Measurements from ENCODE around the gene TRA2A.
"Not testable (repeated sequence)": the region's sequence is repeated elsewhere in the genome, so short reads cannot be mapped to it uniquely, and the experiment has no call there.

TRA2A gene

DNA sequence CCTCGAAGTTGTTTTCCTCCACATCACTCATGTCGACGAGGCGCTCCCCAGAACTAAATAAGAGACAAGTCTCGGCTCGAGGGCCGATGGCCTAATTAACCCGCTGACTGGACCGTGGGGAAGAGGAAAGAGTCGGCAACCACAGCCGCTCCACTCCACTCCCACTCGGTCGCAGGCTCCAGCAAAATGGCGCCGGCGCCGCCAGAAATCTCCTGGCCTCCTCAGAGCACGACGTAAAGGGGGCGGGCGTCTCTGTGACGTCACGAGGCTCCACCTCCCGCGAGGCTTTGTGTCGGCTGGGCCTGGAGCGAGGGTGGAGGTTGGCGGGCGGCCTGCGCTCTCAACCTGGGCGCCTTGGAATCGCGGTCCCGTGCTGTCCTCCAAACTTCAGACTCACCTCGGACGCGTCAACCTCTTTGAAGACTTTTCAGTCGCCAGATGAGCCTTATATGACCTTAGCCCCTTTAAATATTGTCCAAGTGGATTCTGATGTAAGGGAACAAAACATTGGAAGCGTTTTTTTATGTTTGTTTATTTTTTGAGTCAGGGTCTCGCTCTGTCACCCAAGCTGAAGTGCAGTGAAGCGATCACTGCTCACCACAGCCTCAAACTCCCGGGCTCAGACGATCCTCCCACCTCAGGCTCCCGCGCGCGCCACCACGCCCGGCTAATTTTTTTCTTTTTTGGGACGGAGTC is at the start of gene TRA2A:
Gene TRA2A, minus strand, starts transcription at position 188 of the 696 bp plus-strand sequence. Its CDS starts 157 bp downstream, at position 31.
- DNase-seq = peak; percentile 99

GRCh38 chr7:23570592-23571200 is 38.9 kb upstream of the TRA2A start:
- peak; percentile 86 for DNase-seq

- no peak for DNase-seq
Measured at GRCh38 chr7:23558303-23558702, 26.5 kb upstream of the TRA2A start.

- DNase-seq = no peak
Measured at GRCh38 chr7:23547662-23548061, 15.9 kb upstream of the TRA2A start.

DNA sequence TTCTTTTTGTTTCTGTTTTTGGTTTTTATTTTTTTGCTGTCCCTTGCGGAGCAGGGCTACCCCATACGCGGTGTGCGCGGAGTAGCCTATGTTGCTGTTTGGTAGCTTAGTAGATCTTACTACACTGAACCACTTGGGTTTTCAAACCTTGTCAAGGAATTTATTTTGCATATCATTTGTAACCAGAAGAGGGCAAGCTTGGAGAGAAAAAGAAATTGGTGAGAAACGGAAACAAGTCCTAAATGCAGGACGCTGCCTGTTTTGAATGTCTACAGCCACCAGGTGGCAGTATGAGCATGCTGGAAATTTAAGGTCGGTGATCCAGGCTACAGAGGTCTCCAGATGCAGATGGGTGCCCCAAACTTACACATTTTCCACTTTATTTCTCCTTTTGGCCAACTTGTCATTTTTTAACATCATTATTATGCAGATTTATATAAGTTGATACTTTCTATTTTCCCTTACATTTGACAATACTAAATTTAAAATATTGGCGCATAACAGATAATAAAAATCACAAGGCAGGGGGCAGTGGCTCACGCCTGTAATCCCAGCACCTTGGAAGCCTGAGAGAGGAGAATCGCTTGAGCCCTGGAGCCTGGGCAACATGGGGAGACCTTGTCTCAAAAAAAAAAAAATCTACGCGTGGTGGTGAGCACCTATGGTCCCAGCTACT is 15.3 kb upstream of the TRA2A start:
- peak; percentile 84 for DNase-seq

DNA sequence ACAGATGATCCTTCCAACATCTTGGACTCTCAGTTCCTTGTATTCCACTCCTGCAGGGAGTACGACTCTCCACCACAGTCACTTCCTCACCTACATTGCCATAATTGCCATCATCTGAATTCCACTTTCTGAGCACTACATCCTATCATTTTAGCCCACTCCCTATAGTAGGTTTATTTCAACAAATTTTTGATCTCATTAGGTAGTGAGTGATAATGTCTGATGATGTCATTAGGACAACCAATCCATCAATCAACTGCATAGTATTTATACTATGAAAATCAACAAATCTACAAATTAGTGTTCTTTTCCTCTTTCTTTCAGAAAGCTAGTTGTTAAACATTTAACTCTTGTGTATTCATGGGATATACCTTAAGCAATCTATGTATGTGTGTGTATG is 13.7 kb upstream of the TRA2A start:
- DNase-seq = no peak

GRCh38 chr7:23544913-23545354 is 13.2 kb upstream of the TRA2A start:
- no peak for DNase-seq

GRCh38 chr7:23542752-23543151 is 11.0 kb upstream of the TRA2A start:
- DNase-seq = no peak

- DNase-seq = no peak
Measured at GRCh38 chr7:23539494-23539907, 7.7 kb upstream of the TRA2A start.

DNA sequence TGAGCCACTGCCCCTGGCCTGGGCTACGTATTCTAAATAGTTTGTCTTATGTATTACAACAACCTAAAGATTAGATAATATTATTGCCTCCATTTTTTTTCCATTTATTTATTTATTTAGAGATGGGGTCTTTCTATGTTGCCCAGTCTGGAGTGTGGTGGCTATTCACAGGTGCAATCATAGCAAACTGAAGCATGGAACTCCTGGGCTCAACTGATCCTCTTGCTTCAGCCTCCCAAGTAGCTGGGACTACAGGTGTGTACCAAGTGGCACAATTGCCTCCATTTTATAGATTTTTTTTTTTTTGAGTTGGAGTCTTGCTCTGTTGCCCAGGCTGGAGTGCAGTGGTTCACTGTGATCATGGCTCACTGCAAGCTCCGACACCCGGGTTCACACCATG is 6.5 kb upstream of the TRA2A start:
- DNase-seq = no peak

- DNase-seq = no peak
Measured at GRCh38 chr7:23533238-23533604, 1.4 kb upstream of the TRA2A start.

DNA sequence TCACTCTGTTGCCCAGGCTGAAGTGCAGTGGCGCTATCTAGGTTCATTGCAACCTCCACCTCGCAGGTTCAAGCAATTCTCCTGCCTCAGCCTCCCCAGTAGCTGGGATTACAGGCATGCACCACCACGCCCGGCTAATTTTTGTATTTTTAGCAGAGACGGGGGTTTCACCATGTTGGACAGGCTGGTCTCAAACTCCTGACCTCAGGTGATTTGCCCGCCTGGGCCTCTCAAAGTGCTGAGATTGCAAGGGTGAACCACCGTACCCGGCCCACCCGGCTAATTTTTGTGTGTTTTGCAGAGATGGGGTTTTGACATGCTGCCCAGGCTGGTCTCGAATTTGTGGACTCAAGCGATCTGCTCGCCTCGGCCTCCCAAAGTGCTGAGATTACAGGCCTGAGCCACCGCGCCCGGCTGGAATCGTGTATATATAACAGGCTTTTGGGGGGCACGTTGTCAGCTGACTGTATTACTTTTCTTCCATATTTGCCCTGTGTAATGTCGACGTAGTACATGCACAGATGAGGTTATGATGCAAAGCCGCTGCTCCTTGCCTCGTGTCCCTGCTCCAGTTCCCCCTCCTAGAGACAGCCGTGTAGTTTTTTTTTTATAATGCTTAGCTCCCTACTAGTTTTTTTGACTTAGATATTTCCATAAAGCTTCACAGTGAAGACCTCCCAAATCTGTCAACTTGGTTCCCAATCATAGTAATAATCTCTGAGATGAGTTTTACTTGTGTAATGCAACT is 883 bp upstream of the TRA2A start:
- DNase-seq = no peak

DNA sequence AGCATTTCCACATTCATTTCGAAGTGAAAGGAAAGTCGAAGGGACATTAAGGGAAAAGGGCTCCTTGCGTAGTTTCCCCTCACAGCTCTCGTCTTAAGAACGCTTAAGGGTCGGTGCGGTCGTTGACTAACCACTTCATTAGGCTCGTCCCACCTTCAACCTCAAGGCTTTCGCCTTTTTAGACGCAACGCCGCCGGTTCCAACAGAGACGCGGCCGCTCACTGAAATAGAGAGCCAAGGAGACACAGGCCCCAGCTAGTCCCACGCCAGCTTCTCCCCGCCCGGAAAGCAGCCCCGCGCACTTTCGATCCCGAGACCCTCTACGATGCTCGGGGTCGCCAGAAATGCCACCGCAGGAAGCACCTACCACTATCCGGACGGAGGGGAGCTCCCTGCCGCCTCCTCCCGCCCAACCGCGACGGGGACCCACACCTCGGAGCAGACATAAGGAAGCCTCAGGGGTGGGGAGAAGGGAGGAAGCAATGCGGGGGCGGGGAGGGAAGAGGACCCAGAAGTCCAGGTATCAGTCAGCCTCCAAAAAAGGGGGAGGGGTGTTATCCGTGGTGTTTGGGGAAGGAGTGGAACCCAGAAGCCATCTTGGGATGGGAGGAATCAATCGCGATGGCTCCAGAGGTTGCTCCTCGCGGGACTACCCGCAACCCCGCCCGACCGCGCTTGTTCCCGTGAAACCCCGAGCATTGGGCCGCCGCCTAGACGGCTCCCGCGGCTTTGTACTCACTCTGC is 559 bp downstream of the TRA2A start:
- DNase-seq = peak; percentile 81

GRCh38 chr7:23530405-23530804 is 1.4 kb downstream of the TRA2A start:
- no peak for DNase-seq

- DNase-seq = no peak
Measured at GRCh38 chr7:23529262-23529859, 2.4 kb downstream of the TRA2A start.

DNA sequence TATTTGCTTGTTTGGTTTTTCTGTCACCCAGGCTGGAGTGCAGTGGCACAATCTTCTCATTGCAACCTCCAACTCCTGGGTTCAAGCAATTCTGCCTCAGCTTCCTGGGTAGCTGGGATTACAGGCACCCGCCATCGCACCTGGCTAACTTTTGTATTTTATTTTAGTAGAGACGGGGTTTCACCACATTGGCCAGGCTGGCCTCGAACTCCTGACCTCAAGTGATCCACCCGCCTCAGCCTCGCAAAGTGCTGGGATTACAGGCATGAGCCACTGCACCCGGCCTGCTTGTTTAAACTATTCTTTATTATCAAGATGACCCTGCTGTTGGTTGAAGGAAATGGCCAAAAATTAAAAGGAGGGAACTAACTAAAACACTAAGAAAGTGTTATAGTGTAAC is 6.2 kb downstream of the TRA2A start:
- not testable (repeated sequence) for DNase-seq

DNA sequence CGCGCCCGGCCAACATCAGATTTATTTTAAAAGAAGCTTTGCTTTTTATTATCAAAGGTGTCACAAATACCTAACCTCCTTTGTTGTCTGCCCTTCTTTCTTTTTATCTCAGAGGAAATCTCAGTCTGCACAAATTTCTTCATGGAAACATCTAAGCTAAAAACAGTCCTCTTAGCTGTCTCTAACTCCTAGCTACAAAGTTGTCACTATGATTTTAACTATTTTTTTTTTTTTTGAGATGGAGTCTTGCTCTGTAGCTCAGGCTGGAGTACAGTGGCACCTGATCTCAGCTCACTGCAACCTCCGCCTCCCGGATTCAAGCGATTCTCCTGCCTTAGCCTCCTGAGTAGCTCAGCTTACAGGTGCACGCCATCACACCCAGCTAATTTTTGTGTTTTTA is 7.3 kb downstream of the TRA2A start:
- no peak for DNase-seq

DNA sequence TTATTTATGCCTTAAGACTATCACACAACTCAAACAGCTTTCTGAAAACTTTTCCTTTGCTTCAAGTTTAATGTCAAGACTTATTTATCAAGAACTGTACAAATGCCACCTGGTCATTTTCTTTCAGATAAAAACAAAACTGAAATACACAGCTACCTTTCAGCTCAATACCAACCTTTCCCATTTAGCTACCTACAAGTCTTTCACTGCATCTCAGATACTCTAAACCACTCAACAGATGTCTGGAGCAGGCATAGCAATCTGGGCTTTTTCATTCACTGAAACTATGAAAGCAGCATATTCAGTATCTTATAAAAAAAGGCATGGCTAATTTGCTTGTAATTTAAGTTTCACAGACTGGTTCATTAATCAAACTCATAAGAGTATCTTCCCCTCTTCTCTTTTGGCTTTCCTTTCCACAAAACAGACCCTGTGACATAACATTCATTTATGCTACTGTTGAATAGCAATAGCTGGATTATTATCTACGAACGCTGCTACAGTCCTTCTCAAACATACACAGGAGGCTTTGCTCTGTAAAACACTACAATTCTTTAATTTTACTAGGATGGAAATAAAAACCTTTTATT is 8.2 kb downstream of the TRA2A start:
- no peak for DNase-seq

DNA sequence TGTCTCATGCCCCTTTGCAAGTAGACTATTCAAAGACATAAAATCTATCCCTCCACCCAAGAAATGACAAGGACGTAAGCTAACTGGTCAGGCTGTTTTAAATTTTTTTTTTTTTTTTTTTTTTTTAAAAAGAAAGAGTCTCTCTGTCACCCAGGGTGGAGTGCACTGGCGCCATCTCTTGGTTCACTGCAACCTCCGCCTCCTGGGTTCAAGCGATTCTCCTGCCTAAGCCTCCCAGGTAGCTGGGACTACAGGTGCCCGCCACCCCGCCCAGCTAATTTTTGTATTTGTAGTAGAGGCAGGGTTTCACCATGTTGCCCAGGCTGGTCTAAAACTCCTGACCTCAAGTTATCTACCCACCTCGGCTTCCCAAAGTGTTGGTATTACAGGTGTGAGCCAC is 11.2 kb downstream of the TRA2A start:
- DNase-seq = no peak

- no peak for DNase-seq
Measured at GRCh38 chr7:23514755-23515154, 17.0 kb downstream of the TRA2A start.

DNA sequence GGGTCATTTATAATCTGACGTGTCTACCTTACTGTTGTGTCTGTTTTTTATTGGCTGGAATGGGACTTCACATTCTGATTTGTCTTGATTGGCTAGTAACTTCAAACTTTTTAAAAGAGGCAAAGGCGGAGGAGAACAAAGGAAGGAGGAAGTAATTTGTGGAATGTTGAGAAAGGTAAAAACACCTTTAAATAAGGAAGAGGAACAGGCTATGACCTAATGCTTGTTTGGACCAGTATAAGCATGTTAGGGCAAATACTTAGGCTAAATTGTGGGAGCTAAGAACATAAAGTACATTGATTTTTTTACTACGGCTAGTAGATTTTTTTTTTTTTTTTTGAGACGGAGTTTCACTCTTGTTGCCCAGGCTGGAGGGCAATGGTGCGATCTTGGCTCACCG is 18.0 kb downstream of the TRA2A start:
- not testable (repeated sequence) for DNase-seq

GRCh38 chr7:23494009-23494408 is 37.8 kb downstream of the TRA2A start:
- no peak for DNase-seq
